ENCODE results near the gene FOXP1.
A peak's percentile ranks its signal among the peaks of the same experiment; 100 is the strongest.

FOXP1 gene

GRCh38 chr3:71303627-71304200 lies 279.8 kb downstream of the FOXP1 start:
- H3K27ac Mint-ChIP-seq, result no peak overlapping the region
- no peaks in the 10 kb centered on the region for H3K36me3 Mint-ChIP-seq (ENCODE audit: insufficient read depth)
- no peak for DNase-seq
- H3K9me3 Mint-ChIP-seq, result no peaks in the 10 kb centered on the region
- H3K27me3 Mint-ChIP-seq, result no peaks in the 10 kb centered on the region
- H3K4me3 Mint-ChIP-seq, result no peak overlapping the region
- H3K4me1 Mint-ChIP-seq (ENCODE audit: low read depth in 2 of 2), result peaks cover 16 to 31% of the 10 kb centered on the region in 2 donors
- no peak for ATAC-seq (replicated peaks)

- peaks cover 16 to 31% of the 10 kb centered on the region in 2 donors for H3K4me1 Mint-ChIP-seq (ENCODE audit: low read depth in 2 of 2)
- DNase-seq, result no peak
- no peak for ATAC-seq (replicated peaks)
- no peak overlapping the region for H3K27ac Mint-ChIP-seq
- H3K27me3 Mint-ChIP-seq, result no peaks in the 10 kb centered on the region
- no peak overlapping the region for H3K4me3 Mint-ChIP-seq
- H3K9me3 Mint-ChIP-seq, result no peaks in the 10 kb centered on the region
- H3K36me3 Mint-ChIP-seq (ENCODE audit: insufficient read depth), result peaks cover under 1% of the 10 kb centered on the region
Measured at GRCh38 chr3:71302604-71303003, 280.9 kb downstream of the FOXP1 start.

GRCh38 chr3:71300951-71301393 lies 282.6 kb downstream of the FOXP1 start:
- ATAC-seq (replicated peaks) (no peak), DNase-seq (no peak)
- H3K4me1 Mint-ChIP-seq (ENCODE audit: low read depth in 2 of 2), result peaks cover 16 to 31% of the 10 kb centered on the region in 2 donors
- H3K4me3 Mint-ChIP-seq, result no peak overlapping the region
- peaks cover 6% of the 10 kb centered on the region for H3K36me3 Mint-ChIP-seq (ENCODE audit: insufficient read depth)
- H3K27me3 Mint-ChIP-seq, result no peaks in the 10 kb centered on the region
- H3K9me3 Mint-ChIP-seq, result no peaks in the 10 kb centered on the region
- peak overlapping the region in 1 of 2 donors; percentile 35 for H3K27ac Mint-ChIP-seq

GRCh38 chr3:71299160-71299559 lies 284.4 kb downstream of the FOXP1 start:
- Mint-ChIP-seq H3K4me1 (ENCODE audit: low read depth in 2 of 2) (peaks cover 4 to 23% of the 10 kb centered on the region in 2 donors), H3K27me3 (no peaks in the 10 kb centered on the region), H3K27ac (no peak overlapping the region), H3K9me3 (no peaks in the 10 kb centered on the region), H3K4me3 (no peak overlapping the region), H3K36me3 (ENCODE audit: insufficient read depth) (peaks cover 6% of the 10 kb centered on the region)
- DNase-seq (no peak), ATAC-seq (replicated peaks) (no peak)

GRCh38 chr3:71294919-71295318 lies 288.6 kb downstream of the FOXP1 start:
- Mint-ChIP-seq H3K4me3 (no peak overlapping the region), H3K36me3 (ENCODE audit: insufficient read depth) (peaks cover 6% of the 10 kb centered on the region), H3K27me3 (no peaks in the 10 kb centered on the region), H3K4me1 (ENCODE audit: low read depth in 2 of 2) (peaks cover 0 to 6% of the 10 kb centered on the region in 2 donors), H3K27ac (no peak overlapping the region), H3K9me3 (no peaks in the 10 kb centered on the region)
- DNase-seq (no peak), ATAC-seq (replicated peaks) (no peak)

GRCh38 chr3:71290301-71290700 lies 293.2 kb downstream of the FOXP1 start:
- H3K4me1 Mint-ChIP-seq (ENCODE audit: low read depth in 2 of 2), result peaks cover 0 to 11% of the 10 kb centered on the region in 2 donors
- no peaks in the 10 kb centered on the region for H3K27me3 Mint-ChIP-seq
- no peak overlapping the region for H3K27ac Mint-ChIP-seq
- no peak overlapping the region for H3K4me3 Mint-ChIP-seq
- no peak for ATAC-seq (replicated peaks)
- no peaks in the 10 kb centered on the region for H3K36me3 Mint-ChIP-seq (ENCODE audit: insufficient read depth)
- DNase-seq, result no peak
- no peaks in the 10 kb centered on the region for H3K9me3 Mint-ChIP-seq

GRCh38 chr3:71288269-71288930 lies 295.1 kb downstream of the FOXP1 start:
- H3K4me3 Mint-ChIP-seq, result no peak overlapping the region
- no peak for ATAC-seq (replicated peaks)
- no peaks in the 10 kb centered on the region for H3K9me3 Mint-ChIP-seq
- peaks cover 0 to 15% of the 10 kb centered on the region in 2 donors for H3K4me1 Mint-ChIP-seq (ENCODE audit: low read depth in 2 of 2)
- no peaks in the 10 kb centered on the region for H3K27me3 Mint-ChIP-seq
- H3K36me3 Mint-ChIP-seq (ENCODE audit: insufficient read depth), result no peaks in the 10 kb centered on the region
- no peak overlapping the region for H3K27ac Mint-ChIP-seq
- DNase-seq, result no peak

- peaks cover 0 to 11% of the 10 kb centered on the region in 2 donors for H3K4me1 Mint-ChIP-seq (ENCODE audit: low read depth in 2 of 2)
- no peak for ATAC-seq (replicated peaks)
- H3K4me3 Mint-ChIP-seq, result no peak overlapping the region
- DNase-seq, result no peak
- no peak overlapping the region for H3K27ac Mint-ChIP-seq
- H3K36me3 Mint-ChIP-seq (ENCODE audit: insufficient read depth), result no peaks in the 10 kb centered on the region
- H3K9me3 Mint-ChIP-seq, result no peaks in the 10 kb centered on the region
- H3K27me3 Mint-ChIP-seq, result no peaks in the 10 kb centered on the region
Measured at GRCh38 chr3:71285086-71285485, 298.4 kb downstream of the FOXP1 start.

- no peak overlapping the region for H3K27ac Mint-ChIP-seq
- no peak for ATAC-seq (replicated peaks)
Measured at GRCh38 chr3:71282976-71283375, 300.6 kb downstream of the FOXP1 start.

GRCh38 chr3:71281280-71281679 lies 302.2 kb downstream of the FOXP1 start:
- Mint-ChIP-seq H3K27ac (no peak overlapping the region), H3K36me3 (ENCODE audit: insufficient read depth) (peaks cover 6% of the 10 kb centered on the region), H3K27me3 (no peaks in the 10 kb centered on the region), H3K4me1 (ENCODE audit: low read depth in 2 of 2) (peaks cover 0 to 7% of the 10 kb centered on the region in 2 donors), H3K9me3 (no peaks in the 10 kb centered on the region), H3K4me3 (no peak overlapping the region)
- ATAC-seq (replicated peaks) (no peak), DNase-seq (no peak)

More at GRCh38 chr3:71282976-71283375, 300.6 kb downstream of the FOXP1 start:
- no peaks in the 10 kb centered on the region for H3K9me3 Mint-ChIP-seq
- no peak overlapping the region for H3K4me3 Mint-ChIP-seq
- H3K27me3 Mint-ChIP-seq, result no peaks in the 10 kb centered on the region
- peaks cover 6% of the 10 kb centered on the region for H3K36me3 Mint-ChIP-seq (ENCODE audit: insufficient read depth)
- no peak for DNase-seq
- H3K4me1 Mint-ChIP-seq (ENCODE audit: low read depth in 2 of 2), result peaks cover 0 to 4% of the 10 kb centered on the region in 2 donors

- Mint-ChIP-seq H3K9me3 (no peaks in the 10 kb centered on the region), H3K36me3 (ENCODE audit: insufficient read depth) (peaks cover 6% of the 10 kb centered on the region), H3K27ac (no peak overlapping the region), H3K4me1 (ENCODE audit: low read depth in 2 of 2) (peaks cover 2 to 3% of the 10 kb centered on the region in 2 donors), H3K27me3 (no peaks in the 10 kb centered on the region), H3K4me3 (no peak overlapping the region)
- ATAC-seq (replicated peaks) (no peak), DNase-seq (no peak)
Measured at GRCh38 chr3:71277341-71277740, 306.2 kb downstream of the FOXP1 start.

- Mint-ChIP-seq H3K27ac (no peak overlapping the region), H3K27me3 (no peaks in the 10 kb centered on the region), H3K4me3 (no peak overlapping the region), H3K9me3 (no peaks in the 10 kb centered on the region), H3K4me1 (ENCODE audit: low read depth in 2 of 2) (peaks cover 2 to 6% of the 10 kb centered on the region in 2 donors), H3K36me3 (ENCODE audit: insufficient read depth) (peaks cover 6% of the 10 kb centered on the region)
- ATAC-seq (replicated peaks), result no peak
- no peak for DNase-seq
Measured at GRCh38 chr3:71276531-71276930, 307.0 kb downstream of the FOXP1 start.

GRCh38 chr3:71273453-71273852 lies 310.1 kb downstream of the FOXP1 start:
- no peaks in the 10 kb centered on the region for H3K27me3 Mint-ChIP-seq
- H3K4me3 Mint-ChIP-seq, result no peak overlapping the region
- DNase-seq, result no peak
- no peaks in the 10 kb centered on the region for H3K9me3 Mint-ChIP-seq
- ATAC-seq (replicated peaks), result no peak
- no peak overlapping the region for H3K27ac Mint-ChIP-seq
- peaks cover 2 to 13% of the 10 kb centered on the region in 2 donors for H3K4me1 Mint-ChIP-seq (ENCODE audit: low read depth in 2 of 2)
- peaks cover 3% of the 10 kb centered on the region for H3K36me3 Mint-ChIP-seq (ENCODE audit: insufficient read depth)

GRCh38 chr3:71271596-71271995 lies 311.9 kb downstream of the FOXP1 start:
- H3K36me3 Mint-ChIP-seq (ENCODE audit: insufficient read depth), result no peaks in the 10 kb centered on the region
- H3K9me3 Mint-ChIP-seq, result no peaks in the 10 kb centered on the region
- DNase-seq (no peak), ATAC-seq (replicated peaks) (no peak)
- no peak overlapping the region for H3K4me3 Mint-ChIP-seq
- no peak overlapping the region for H3K27ac Mint-ChIP-seq
- peaks cover 2 to 10% of the 10 kb centered on the region in 2 donors for H3K4me1 Mint-ChIP-seq (ENCODE audit: low read depth in 2 of 2)
- H3K27me3 Mint-ChIP-seq, result no peaks in the 10 kb centered on the region
